ENCODE data around the gene LILRB5.
"Not testable (repeated sequence)": the region's sequence is repeated elsewhere in the genome, so short reads cannot be mapped to it uniquely, and the experiment has no call there.

DNA sequence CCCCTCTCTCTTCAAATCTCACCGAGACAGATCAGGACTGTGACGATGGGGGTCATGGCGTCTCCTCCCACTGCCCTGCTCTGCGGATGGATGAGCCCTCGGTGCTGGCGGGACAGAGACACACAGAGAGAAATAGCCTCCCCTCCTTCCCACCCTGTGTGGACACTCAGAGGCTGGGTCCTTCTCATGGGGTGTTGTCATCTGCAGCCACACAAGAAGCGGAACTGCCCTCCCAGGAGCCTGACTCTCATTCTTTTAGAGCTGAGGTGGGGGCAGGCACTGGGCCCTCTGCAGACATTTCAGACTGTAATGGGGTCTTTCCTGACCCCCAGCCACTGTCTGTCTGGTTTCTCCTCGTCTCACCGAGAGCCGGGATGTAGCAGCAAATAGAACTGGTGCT lies 23.4 kb upstream of the LILRB5 start:
- TF ChIP-seq, protein P1, sequence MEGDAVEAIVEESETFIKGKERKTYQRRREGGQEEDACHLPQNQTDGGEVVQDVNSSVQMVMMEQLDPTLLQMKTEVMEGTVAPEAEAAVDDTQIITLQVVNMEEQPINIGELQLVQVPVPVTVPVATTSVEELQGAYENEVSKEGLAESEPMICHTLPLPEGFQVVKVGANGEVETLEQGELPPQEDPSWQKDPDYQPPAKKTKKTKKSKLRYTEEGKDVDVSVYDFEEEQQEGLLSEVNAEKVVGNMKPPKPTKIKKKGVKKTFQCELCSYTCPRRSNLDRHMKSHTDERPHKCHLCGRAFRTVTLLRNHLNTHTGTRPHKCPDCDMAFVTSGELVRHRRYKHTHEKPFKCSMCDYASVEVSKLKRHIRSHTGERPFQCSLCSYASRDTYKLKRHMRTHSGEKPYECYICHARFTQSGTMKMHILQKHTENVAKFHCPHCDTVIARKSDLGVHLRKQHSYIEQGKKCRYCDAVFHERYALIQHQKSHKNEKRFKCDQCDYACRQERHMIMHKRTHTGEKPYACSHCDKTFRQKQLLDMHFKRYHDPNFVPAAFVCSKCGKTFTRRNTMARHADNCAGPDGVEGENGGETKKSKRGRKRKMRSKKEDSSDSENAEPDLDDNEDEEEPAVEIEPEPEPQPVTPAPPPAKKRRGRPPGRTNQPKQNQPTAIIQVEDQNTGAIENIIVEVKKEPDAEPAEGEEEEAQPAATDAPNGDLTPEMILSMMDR (IDR thresholded peaks at IDR 0.05), result not testable (repeated sequence)
- TF ChIP-seq POLR2A (IDR thresholded peaks at IDR 0.05), result not testable (repeated sequence)

Measured in body of pancreas (tissue), 4 donors.